ENCODE results near the gene CNOT6L.
"Not testable (repeated sequence)": the region's sequence is repeated elsewhere in the genome, so short reads cannot be mapped to it uniquely, and the experiment has no call there.

CNOT6L gene

DNA sequence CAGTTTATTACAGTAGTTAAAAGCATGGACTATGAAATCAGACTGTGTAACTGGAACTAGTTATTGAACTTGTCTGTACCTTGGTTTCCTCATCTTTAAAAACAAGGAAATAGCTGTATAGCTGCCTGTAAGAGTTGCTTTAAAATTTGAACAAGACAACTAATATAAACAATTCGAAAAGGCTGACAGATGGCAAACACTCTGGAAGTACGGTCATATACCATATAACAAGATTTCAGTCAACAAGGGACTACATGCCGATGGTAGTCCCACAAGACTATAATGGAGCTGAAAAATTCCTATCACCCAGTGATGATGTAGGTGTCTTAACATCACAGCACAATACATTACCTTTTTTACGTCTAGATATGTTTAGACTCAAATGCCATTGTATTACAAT lies 78.7 kb downstream of the CNOT6L start:
- H3K36me3 ChIP-seq (replicated peaks): 0 out of 2 replicates have a peak, but pooled peaks cover 4% of the 10 kb centered on the region
- DNase-seq (ENCODE audit: low spot score in 2 of 2): no peak
- in situ Hi-C loops (cut with MboI; ENCODE audit: low sequenced_read_pairs): no loop called here
- no peaks in the 10 kb centered on the region for H3K27me3 ChIP-seq (ENCODE audit: low read depth)
- no peaks in the 10 kb centered on the region for H3K4me1 ChIP-seq
- H3K9me3 ChIP-seq: no peaks in the 10 kb centered on the region
- H3K4me3 ChIP-seq: no peak overlapping the region

DNA sequence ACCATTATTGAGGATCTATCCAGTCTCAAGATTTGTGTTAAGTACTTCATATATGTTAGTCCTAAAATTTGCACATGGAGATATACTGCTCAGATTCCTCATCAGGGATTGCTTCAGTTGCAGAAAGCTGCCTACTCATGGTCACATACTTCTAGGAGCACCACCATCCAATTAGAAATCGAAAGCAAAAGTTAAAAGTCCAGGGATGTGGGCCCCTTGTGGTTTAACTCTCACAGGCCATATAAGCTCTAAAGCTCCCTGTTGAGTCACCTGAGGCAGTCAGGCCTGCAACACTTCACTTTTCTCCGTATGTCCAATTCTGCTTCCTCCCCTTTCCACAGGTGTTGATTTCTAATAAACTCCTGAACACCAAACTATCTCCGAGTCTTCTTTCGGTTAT lies 84.2 kb downstream of the CNOT6L start:
- Histone ChIP-seq H3K27me3 (ENCODE audit: low read depth) (no peaks in the 10 kb centered on the region), H3K4me1 (peaks cover 8% of the 10 kb centered on the region), H3K36me3 (replicated peaks) (no peaks in the 10 kb centered on the region), H3K9me3 (no peaks in the 10 kb centered on the region), H3K4me3 (no peak overlapping the region)
- DNase-seq (ENCODE audit: low spot score in 2 of 2): no peak
- in situ Hi-C loops (cut with MboI; ENCODE audit: low sequenced_read_pairs): no loop called here

DNA sequence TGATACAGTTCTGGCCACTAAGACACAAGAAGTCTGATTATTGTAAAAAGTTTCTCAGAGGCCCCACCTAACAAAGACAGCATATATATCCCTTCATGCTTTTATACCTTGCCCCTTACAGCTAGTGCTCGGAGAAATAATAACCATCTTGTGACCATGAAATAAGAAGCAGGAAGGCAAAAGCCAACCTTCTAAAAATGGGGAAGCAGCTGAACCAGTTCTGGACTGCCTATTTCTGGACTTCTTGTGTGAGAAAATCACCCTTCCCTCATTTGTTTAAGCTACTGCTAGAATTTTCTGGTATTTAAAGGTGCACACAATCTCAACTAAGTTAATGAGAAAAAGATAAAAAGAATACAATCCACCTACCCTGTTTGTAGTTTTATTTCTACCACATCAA lies 87.5 kb downstream of the CNOT6L start:
- H3K9me3 ChIP-seq: no peaks in the 10 kb centered on the region
- in situ Hi-C loops (cut with MboI; ENCODE audit: low sequenced_read_pairs): no loop called here
- H3K4me1 ChIP-seq: peaks cover 8% of the 10 kb centered on the region
- H3K4me3 ChIP-seq: no peak overlapping the region
- DNase-seq (ENCODE audit: low spot score in 2 of 2): no peak
- no peaks in the 10 kb centered on the region for H3K27me3 ChIP-seq (ENCODE audit: low read depth)
- H3K36me3 ChIP-seq (replicated peaks): no peaks in the 10 kb centered on the region

- Histone ChIP-seq H3K4me3 (no peak overlapping the region), H3K4me1 (peaks cover 8% of the 10 kb centered on the region), H3K36me3 (replicated peaks) (peaks cover 5% of the 10 kb centered on the region; the same call in 1 of the 2 replicates), H3K27me3 (ENCODE audit: low read depth) (no peaks in the 10 kb centered on the region), H3K9me3 (no peaks in the 10 kb centered on the region)
- in situ Hi-C loops (cut with MboI; ENCODE audit: low sequenced_read_pairs): no loop called here
- DNase-seq (ENCODE audit: low spot score in 2 of 2): no peak
Observed at GRCh38 chr4:77728420-77728819, 90.7 kb downstream of the CNOT6L start.

GRCh38 chr4:77721073-77721472 lies 98.1 kb downstream of the CNOT6L start:
- DNase-seq (ENCODE audit: low spot score in 2 of 2): no peak
- Histone ChIP-seq H3K4me3 (no peak overlapping the region), H3K27me3 (ENCODE audit: low read depth) (no peaks in the 10 kb centered on the region), H3K9me3 (no peaks in the 10 kb centered on the region), H3K4me1 (no peaks in the 10 kb centered on the region), H3K36me3 (replicated peaks) (peaks cover 3% of the 10 kb centered on the region; the same call in 1 of the 2 replicates)
- in situ Hi-C loops (cut with MboI; ENCODE audit: low sequenced_read_pairs): no loop called here

GRCh38 chr4:77718500-77718899 lies 100.7 kb downstream of the CNOT6L start:
- H3K36me3 ChIP-seq (replicated peaks); H3K4me1 ChIP-seq; H3K27me3 ChIP-seq (ENCODE audit: low read depth); in situ Hi-C loops (cut with MboI; ENCODE audit: low sequenced_read_pairs); DNase-seq (ENCODE audit: low spot score in 2 of 2); H3K4me3 ChIP-seq; H3K9me3 ChIP-seq: not testable (repeated sequence)

- Histone ChIP-seq H3K27me3 (ENCODE audit: low read depth) (no peaks in the 10 kb centered on the region), H3K4me3 (no peak overlapping the region), H3K36me3 (replicated peaks) (no peaks in the 10 kb centered on the region; the same call in 1 of the 2 replicates), H3K4me1 (no peaks in the 10 kb centered on the region), H3K9me3 (no peaks in the 10 kb centered on the region)
- DNase-seq (ENCODE audit: low spot score in 2 of 2): no peak
- in situ Hi-C loops (cut with MboI; ENCODE audit: low sequenced_read_pairs): no loop called here
Observed at GRCh38 chr4:77715414-77716290, 103.5 kb downstream of the CNOT6L start.

DNA sequence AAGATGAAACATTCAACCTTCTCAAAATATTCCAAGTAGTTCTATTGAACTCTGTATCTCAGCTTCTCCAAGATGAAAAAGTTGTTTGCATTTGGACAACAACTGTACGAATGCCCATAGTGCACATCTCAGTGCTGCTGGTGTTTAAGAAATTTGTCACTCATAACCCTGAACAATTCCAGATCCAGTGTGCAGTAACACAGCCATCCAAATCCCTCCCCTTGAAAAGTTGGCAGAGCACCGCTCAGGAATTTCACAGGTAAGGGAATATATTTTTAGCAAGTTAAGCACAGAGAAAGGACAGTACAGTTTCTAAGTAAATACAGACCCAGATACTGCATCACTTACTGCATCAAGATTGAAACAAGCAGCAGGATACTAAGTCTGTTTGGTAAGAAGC lies 104.7 kb downstream of the CNOT6L start:
- in situ Hi-C loops (cut with MboI; ENCODE audit: low sequenced_read_pairs): no loop called here
- Histone ChIP-seq H3K9me3 (no peaks in the 10 kb centered on the region), H3K4me1 (peaks cover 9% of the 10 kb centered on the region), H3K36me3 (replicated peaks) (no peaks in the 10 kb centered on the region; the same call in 1 of the 2 replicates), H3K4me3 (no peak overlapping the region), H3K27me3 (ENCODE audit: low read depth) (no peaks in the 10 kb centered on the region)
- DNase-seq (ENCODE audit: low spot score in 2 of 2): no peak

- Histone ChIP-seq H3K4me1 (peaks cover 9% of the 10 kb centered on the region), H3K27me3 (ENCODE audit: low read depth) (no peaks in the 10 kb centered on the region), H3K36me3 (replicated peaks) (no peaks in the 10 kb centered on the region), H3K4me3 (no peak overlapping the region), H3K9me3 (no peaks in the 10 kb centered on the region)
- DNase-seq (ENCODE audit: low spot score in 2 of 2): no peak
- in situ Hi-C loops (cut with MboI; ENCODE audit: low sequenced_read_pairs): no loop called here
Observed at GRCh38 chr4:77713884-77714283, 105.3 kb downstream of the CNOT6L start.

DNA sequence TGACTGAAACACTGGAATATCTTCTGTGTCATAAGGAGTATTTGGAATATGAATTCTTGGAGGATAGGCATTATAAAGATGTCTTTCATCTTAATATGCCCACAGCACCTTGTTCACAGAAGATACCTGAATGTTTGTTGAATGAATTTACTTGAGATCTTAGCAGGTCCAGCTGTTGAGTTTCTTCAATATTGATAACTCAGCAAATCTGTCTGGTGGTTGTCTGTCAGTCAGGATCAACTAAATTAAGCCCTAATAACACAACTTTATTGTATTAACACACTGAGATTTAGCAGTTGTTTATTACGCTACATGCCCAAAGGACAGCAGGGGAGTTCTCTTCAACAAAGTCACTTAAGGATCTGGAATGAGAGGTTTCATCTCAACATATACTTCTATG lies 106.5 kb downstream of the CNOT6L start:
- no peak for DNase-seq (ENCODE audit: low spot score in 2 of 2)
- Histone ChIP-seq H3K9me3 (no peaks in the 10 kb centered on the region), H3K36me3 (replicated peaks) (no peaks in the 10 kb centered on the region), H3K4me3 (no peak overlapping the region), H3K4me1 (peaks cover 9% of the 10 kb centered on the region), H3K27me3 (ENCODE audit: low read depth) (no peaks in the 10 kb centered on the region)
- in situ Hi-C loops (cut with MboI; ENCODE audit: low sequenced_read_pairs): no loop called here

DNA sequence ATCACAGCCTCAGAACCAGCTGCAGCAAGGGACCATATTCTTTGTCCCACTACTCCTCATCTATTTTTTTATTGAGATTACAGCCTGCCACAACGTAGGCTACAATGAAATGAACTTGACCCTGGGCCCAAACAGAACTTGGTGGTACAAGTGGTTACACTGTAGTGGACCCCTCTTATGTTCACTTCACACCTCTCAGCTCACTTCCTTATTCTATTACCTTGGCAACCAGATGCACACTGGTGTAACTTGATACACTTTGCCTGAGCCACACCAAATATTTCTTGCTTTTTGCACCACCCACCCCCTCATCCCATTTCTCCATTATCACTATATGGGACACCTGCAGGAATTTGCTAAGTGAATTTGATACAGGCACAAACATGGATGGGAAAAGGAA lies 107.7 kb downstream of the CNOT6L start:
- peaks cover 9% of the 10 kb centered on the region for H3K4me1 ChIP-seq
- DNase-seq (ENCODE audit: low spot score in 2 of 2): no peak
- H3K4me3 ChIP-seq: no peak overlapping the region
- in situ Hi-C loops (cut with MboI; ENCODE audit: low sequenced_read_pairs): no loop called here
- no peaks in the 10 kb centered on the region for H3K9me3 ChIP-seq
- H3K27me3 ChIP-seq (ENCODE audit: low read depth): no peaks in the 10 kb centered on the region
- H3K36me3 ChIP-seq (replicated peaks): no peaks in the 10 kb centered on the region

DNA sequence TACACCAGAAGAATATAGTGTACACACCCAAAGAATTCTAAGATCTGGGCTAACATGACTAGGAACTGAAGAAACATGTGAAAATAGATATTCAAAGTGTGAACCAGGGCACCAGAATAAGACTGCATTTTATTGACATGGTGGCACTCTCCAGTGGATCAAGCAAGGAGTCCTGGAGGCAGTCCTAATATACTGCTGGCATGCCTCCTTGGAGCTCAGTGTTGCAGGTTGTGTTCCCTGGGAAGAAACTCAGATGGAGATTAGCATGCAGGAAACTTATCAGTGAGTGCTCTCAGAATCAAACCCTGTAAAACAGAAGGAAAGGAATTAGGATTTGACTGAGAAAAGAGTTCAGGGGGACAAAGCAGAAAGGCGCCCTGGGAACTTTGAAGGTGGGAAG lies 108.5 kb downstream of the CNOT6L start:
- Histone ChIP-seq H3K27me3 (ENCODE audit: low read depth) (no peaks in the 10 kb centered on the region), H3K4me3 (no peak overlapping the region), H3K36me3 (replicated peaks) (no peaks in the 10 kb centered on the region), H3K4me1 (peaks cover 9% of the 10 kb centered on the region), H3K9me3 (no peaks in the 10 kb centered on the region)
- in situ Hi-C loops (cut with MboI; ENCODE audit: low sequenced_read_pairs): no loop called here
- no peak for DNase-seq (ENCODE audit: low spot score in 2 of 2)

GRCh38 chr4:77710059-77710458 lies 109.1 kb downstream of the CNOT6L start:
- H3K9me3 ChIP-seq: no peaks in the 10 kb centered on the region
- H3K4me1 ChIP-seq: peaks cover 9% of the 10 kb centered on the region
- in situ Hi-C loops (cut with MboI; ENCODE audit: low sequenced_read_pairs): no loop called here
- DNase-seq (ENCODE audit: low spot score in 2 of 2): peak; percentile 20 to 38
- H3K4me3 ChIP-seq: no peak overlapping the region
- no peaks in the 10 kb centered on the region for H3K36me3 ChIP-seq (replicated peaks)
- no peaks in the 10 kb centered on the region for H3K27me3 ChIP-seq (ENCODE audit: low read depth)

GRCh38 chr4:77706717-77707116 lies 112.5 kb downstream of the CNOT6L start:
- H3K4me1 ChIP-seq: peaks cover 9% of the 10 kb centered on the region
- in situ Hi-C loops (cut with MboI; ENCODE audit: low sequenced_read_pairs): no loop called here

More at GRCh38 chr4:77706717-77707116, 112.5 kb downstream of the CNOT6L start:
- DNase-seq (ENCODE audit: low spot score in 2 of 2): no peak
- Histone ChIP-seq H3K4me3 (no peak overlapping the region), H3K9me3 (no peaks in the 10 kb centered on the region), H3K27me3 (ENCODE audit: low read depth) (peaks cover under 1% of the 10 kb centered on the region), H3K36me3 (replicated peaks) (no peaks in the 10 kb centered on the region)

Data from HAP-1 (cell line).